Endometrial microvascular endothelial cells (primary cell): ENCODE measurements around the gene MXD1. TPM values are rescaled to one million over a fixed set of nuclear protein-coding genes. Genes with fewer than 3 reads are reported as not detected.
"Not testable (repeated sequence)": the region's sequence is repeated elsewhere in the genome, so short reads cannot be mapped to it uniquely, and the experiment has no call there.

Experiments used
- in situ Hi-C: cut with HindIII; loops from 2 replicates; pipeline ENCODE4 v1.10.0; 2017; ENCODE audit warnings: low sequenced_read_pairs, low pct_unique_long_range_greater_than_20kb; ENCODE audit errors: inconsistent ontology term
- total RNA-seq: library from RNA; depleted of rRNA; stranded (reverse); fragments of >200 nt; gene quantifications from one replicate; pipeline ENCODE4 v1.2.3, GENCODE V29; 2015; ENCODE audit errors: inconsistent ontology term

MXD1 gene
- total RNA-seq: 4.1 TPM

- in situ Hi-C loops: loop anchor here (25.0 kb wide), 1 partner anchor 222 kb away; no protein-coding TSS in a partner anchor
Observed at GRCh38 chr2:69914950-69915945, at the start of gene MXD1. TSS of gene MXD1 (plus strand) at chr2:69915109. CDS start at chr2:69915331, 222 bp downstream.

GRCh38 chr2:69888451-69888850 lies 26.5 kb upstream of the MXD1 start:
- in situ Hi-C loops: no loop called here

DNA sequence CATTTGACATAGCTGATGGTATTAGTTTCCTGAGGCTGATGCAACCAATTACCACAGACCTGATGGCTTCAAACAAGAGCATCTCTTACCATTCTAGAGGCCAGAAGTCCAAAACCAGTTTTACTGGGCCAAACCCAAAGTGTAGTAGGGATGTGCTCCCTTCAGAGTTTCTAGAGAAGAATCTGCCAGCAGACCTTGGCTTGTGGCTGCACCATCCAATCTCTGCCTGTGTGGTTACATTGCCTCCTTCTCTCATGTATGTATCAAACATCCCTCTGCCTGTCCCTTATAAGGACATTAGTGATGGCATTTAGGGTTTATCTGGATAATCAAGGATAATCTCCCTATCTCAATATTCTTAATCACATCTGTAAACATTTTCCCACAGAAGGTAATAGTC lies 25.6 kb upstream of the MXD1 start:
- in situ Hi-C loops: no loop called here

- in situ Hi-C loops: no loop called here
Observed at GRCh38 chr2:69890881-69891280, 24.0 kb upstream of the MXD1 start.

DNA sequence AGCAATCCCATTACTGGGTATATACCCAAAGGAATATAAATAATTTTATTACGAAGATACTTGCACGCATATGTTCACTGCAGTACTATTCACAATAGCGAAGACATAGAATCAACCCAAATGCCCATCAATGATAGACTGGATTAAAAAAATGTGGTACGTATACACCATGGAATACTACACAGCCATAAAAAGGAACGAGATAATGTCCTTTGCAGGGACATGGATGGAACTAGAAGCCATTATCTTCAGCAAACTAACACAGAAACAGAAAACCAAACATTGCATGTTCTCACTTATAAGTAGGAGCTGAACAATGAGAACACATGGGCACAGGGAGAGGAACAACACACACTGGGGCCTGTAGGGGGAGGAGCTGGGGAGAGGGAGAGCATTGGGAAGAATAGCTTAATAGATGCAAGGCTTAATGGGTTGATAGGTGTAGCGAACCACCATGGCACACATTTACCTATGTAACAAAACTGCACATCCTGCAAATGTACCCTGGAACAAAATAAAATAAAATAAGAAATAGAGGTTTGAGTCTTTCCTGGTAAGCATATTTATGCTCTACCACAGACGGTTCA lies 22.0 kb upstream of the MXD1 start:
- in situ Hi-C loops: not testable (repeated sequence)

GRCh38 chr2:69893684-69894551 lies 21.0 kb upstream of the MXD1 start, which contains the start of gene SNRNP27:
TSS of gene SNRNP27 (plus strand) at chr2:69893956. CDS start at chr2:69893985, 29 bp downstream.
- in situ Hi-C loops: no loop called here

DNA sequence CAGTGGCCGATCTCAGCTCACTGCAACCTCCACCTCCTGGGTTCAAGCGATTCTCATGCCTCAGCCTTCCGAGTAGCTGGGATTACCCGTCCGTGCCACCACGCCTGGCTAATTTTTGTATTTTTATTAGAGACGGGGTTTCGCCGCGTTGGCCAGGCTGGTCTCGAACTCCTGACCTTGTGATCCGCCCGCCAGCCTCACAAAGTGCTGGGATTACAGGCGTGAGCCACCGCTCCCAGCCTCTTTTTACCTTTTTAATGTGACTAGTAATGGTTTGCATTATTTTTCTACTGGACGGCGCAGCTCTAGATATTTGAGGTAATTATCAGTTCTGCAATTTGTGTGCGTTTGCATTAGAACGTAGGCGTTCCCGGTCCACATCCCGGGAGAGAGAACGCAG lies 20.2 kb upstream of the MXD1 start:
- in situ Hi-C loops: not testable (repeated sequence)

- in situ Hi-C loops: loop anchor here (25.0 kb wide), 1 partner anchor 235 kb away; no protein-coding TSS in a partner anchor
Observed at GRCh38 chr2:69902213-69902922, 12.5 kb upstream of the MXD1 start.

DNA sequence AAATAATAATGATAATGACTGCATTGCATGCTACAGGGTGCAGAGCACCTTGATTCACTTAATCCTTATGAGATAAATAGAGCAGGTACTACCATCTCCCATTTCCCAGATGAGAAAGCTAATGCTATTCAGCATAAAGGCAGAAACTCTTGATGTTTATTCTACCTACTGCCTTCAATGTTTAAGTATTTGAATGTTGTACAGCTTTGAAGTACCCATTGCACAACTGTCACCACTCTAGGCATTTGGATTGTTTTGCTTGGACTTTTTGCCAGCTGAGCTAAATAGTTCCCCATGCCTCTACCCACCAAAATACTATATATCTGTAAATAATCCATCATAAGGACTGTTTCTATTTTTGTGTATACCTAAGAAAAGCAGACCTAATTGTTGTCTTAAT lies 7.7 kb upstream of the MXD1 start:
- in situ Hi-C loops: loop anchor here (25.0 kb wide), 1 partner anchor 230 kb away; no protein-coding TSS in a partner anchor

- in situ Hi-C loops: loop anchor here (25.0 kb wide), 1 partner anchor 225 kb away; no protein-coding TSS in a partner anchor
Observed at GRCh38 chr2:69911985-69912563, 2.8 kb upstream of the MXD1 start.

GRCh38 chr2:69914164-69914949 lies 552 bp upstream of the MXD1 start:
- in situ Hi-C loops: loop anchor here (25.0 kb wide), 1 partner anchor 223 kb away; no protein-coding TSS in a partner anchor

DNA sequence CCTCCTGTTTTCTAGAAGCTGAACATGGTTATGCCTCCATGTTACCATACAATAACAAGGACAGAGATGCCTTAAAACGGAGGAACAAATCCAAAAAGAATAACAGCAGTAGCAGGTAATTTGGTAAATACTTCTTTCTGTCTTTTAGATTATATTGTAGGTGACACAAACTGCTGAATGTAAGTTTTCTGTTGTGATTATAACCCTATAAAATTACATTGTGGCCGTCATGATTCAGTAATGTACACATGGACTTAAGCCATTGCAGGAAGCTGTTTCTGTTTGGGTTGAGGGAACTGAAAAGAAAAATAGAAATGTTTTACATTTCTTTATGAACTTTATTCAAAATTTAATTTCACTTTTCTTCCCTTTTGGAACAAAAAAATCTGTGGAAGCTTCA lies 1.2 kb downstream of the MXD1 start:
- in situ Hi-C loops: loop anchor here (25.0 kb wide), 1 partner anchor 221 kb away; no protein-coding TSS in a partner anchor

- in situ Hi-C loops: loop anchor here (25.0 kb wide), 1 partner anchor 219 kb away; no protein-coding TSS in a partner anchor
Observed at GRCh38 chr2:69917852-69918251, 2.9 kb downstream of the MXD1 start.

GRCh38 chr2:69918401-69918800 lies 3.5 kb downstream of the MXD1 start:
- in situ Hi-C loops: loop anchor here (25.0 kb wide), 1 partner anchor 219 kb away; no protein-coding TSS in a partner anchor

- in situ Hi-C loops: loop anchor here (25.0 kb wide), 1 partner anchor 214 kb away; no protein-coding TSS in a partner anchor
Observed at GRCh38 chr2:69923116-69923515, 8.2 kb downstream of the MXD1 start.

DNA sequence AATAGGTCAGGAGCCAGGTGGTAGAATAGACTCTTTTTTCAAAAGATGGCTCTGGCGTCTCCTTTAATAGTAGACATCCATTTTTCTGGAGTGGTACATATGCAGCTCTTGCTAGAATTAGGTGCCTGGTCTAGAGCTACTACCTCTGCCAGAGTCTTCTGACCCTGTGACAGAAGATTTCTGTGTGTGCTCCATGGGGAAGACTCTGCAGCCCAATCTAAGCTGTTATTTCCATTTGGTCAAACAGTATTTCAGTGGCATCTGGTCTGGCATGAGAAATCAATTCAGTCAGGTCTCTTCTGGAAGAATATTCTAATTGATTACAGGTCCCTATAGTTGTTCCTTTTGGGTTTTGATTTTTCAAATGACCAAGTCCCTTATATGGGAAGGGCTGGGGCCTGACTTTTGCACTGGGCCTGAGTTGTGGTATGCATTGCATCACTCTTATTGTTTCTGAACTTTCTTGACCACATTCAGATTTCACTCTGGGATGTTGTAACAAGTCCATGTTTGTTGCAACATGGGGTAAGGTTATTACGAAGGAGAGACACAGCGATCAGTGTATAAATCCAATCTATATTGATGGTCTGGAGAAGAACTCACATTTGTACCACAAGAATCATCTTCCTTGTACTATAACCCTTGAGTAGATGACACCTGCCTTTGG lies 12.1 kb downstream of the MXD1 start:
- in situ Hi-C loops: loop anchor here (25.0 kb wide), 1 partner anchor 160 kb away; the partner anchor contains the start of gene PCBP1
